Neural cell (in vitro differentiated cells): ENCODE data around the gene RFX3. TPM values are rescaled to one million over a fixed set of nuclear protein-coding genes. Genes with fewer than 3 reads are reported as not detected.

Source experiments
- H2AFZ ChIP-seq: fragments of 200-600, 300-800 bp; sonication (generic), shearing (Covaris generic); 2 replicates; pipeline ENCODE4 v1.6.0; 2014; ENCODE audit warnings: low read depth, mild to moderate bottlenecking, antibody characterized with exemption, low read length, moderate library complexity
- H3F3A ChIP-seq: fragments of 200-600 bp; shearing (Covaris generic); 2 replicates; pipeline ENCODE4 v1.6.1; 2016; ENCODE audit warnings: mild to moderate bottlenecking, moderate library complexity, mixed read lengths, antibody characterized with exemption, low read length; ENCODE audit not compliant: insufficient read depth, poor library complexity, severe bottlenecking
- H3K27ac ChIP-seq: fragments of 200-600, 300-800 bp; sonication (generic), shearing (Covaris generic); 2 replicates; pipeline ENCODE4 v1.5.1; 2014; ENCODE audit warnings: mild to moderate bottlenecking, low read length, moderate library complexity
- H3K27me3 ChIP-seq: fragments of 300-800, 200-600 bp; sonication (generic), shearing (Covaris generic); 2 replicates; pipeline ENCODE4 v1.6.0; 2014; ENCODE audit warnings: mild to moderate bottlenecking, low read depth, low read length, moderate library complexity; ENCODE audit not compliant: insufficient read depth
- H3K36me3 ChIP-seq: fragments of 300-800, 200-600 bp; sonication (generic), shearing (Covaris generic); 2 replicates; pipeline ENCODE4 v1.5.1; 2014; ENCODE audit warnings: mild to moderate bottlenecking, antibody characterized with exemption, low read length, moderate library complexity; ENCODE audit not compliant: insufficient read depth
- H3K4me2 ChIP-seq: fragments of 300-800, 200-600 bp; sonication (generic), shearing (Covaris generic); 2 replicates; pipeline ENCODE4 v1.6.0; 2014; ENCODE audit warnings: mild to moderate bottlenecking, low read length
- H3K4me3 ChIP-seq: fragments of 300-800, 200-600 bp; sonication (generic), shearing (Covaris generic); 2 replicates; pipeline ENCODE4 v1.5.1; 2014; ENCODE audit warnings: mild to moderate bottlenecking, low read length, moderate library complexity
- H3K79me2 ChIP-seq: fragments of 200-600 bp; shearing (Covaris generic); replicated peaks from 2 replicates; pipeline ENCODE4 v1.6.0; 2014; ENCODE audit warnings: mild to moderate bottlenecking, low read length, moderate library complexity; ENCODE audit not compliant: insufficient read depth
- H3K9ac ChIP-seq: fragments of 300-800, 200-600 bp; sonication (generic), shearing (Covaris generic); 2 replicates; pipeline ENCODE4 v1.6.1; 2016; ENCODE audit warnings: mild to moderate bottlenecking, low read length, mixed read lengths
- H3K9me2 ChIP-seq: fragments of 200-600 bp; shearing (Covaris generic); 2 replicates; pipeline ENCODE4 v1.6.1; 2016; ENCODE audit warnings: mild to moderate bottlenecking, low read length, mixed read lengths; ENCODE audit not compliant: insufficient read depth
- H3K9me3 ChIP-seq: fragments of 200-600, 300-800 bp; sonication (generic), shearing (Covaris generic); 2 replicates; pipeline ENCODE4 v1.6.1; 2016; ENCODE audit warnings: mild to moderate bottlenecking, mixed run types, low read length, moderate library complexity, mixed read lengths
- H4K20me1 ChIP-seq: fragments of 200-600 bp; shearing (Covaris generic); 2 replicates; pipeline ENCODE4 v1.6.1; 2016; ENCODE audit warnings: mild to moderate bottlenecking, mixed run types; ENCODE audit not compliant: insufficient read depth
- CTCF ChIP-seq: fragments of 450-650 bp; IDR thresholded peaks from 2 replicates; pipeline ENCODE4 v1.5.1; 2014; ENCODE audit warnings: antibody characterized with exemption, mild to moderate bottlenecking, moderate library complexity; ENCODE audit not compliant: poor library complexity, severe bottlenecking
- EP300 ChIP-seq: fragments of 450-650 bp; conservative IDR thresholded peaks from 2 replicates; pipeline ENCODE4 v1.6.1; 2014; ENCODE audit warnings: antibody characterized with exemption, mild to moderate bottlenecking, moderate library complexity; ENCODE audit not compliant: poor library complexity, severe bottlenecking
- EZH2 ChIP-seq: fragments of 200-600, 300-800 bp; shearing (Covaris generic), sonication (generic); IDR thresholded peaks from 2 replicates; pipeline ENCODE4 v1.6.1; 2014; ENCODE audit warnings: antibody characterized with exemption, low read length, borderline replicate concordance, mild to moderate bottlenecking; ENCODE audit not compliant: insufficient read depth, poor library complexity, severe bottlenecking
- MXI1 ChIP-seq: fragments of 450-650 bp; conservative IDR thresholded peaks from 2 replicates; pipeline ENCODE4 v1.6.1; 2014; ENCODE audit warnings: antibody characterized with exemption, mild to moderate bottlenecking; ENCODE audit not compliant: poor library complexity, severe bottlenecking
- POLR2AphosphoS5 ChIP-seq: IDR thresholded peaks from 2 replicates; pipeline ENCODE4 v1.6.1; 2012
- RAD21 ChIP-seq: fragments of 450-650 bp; conservative IDR thresholded peaks from 2 replicates; pipeline ENCODE4 v1.6.1; 2014; ENCODE audit warnings: antibody characterized with exemption, mild to moderate bottlenecking, moderate library complexity
- REST ChIP-seq: IDR thresholded peaks from 2 replicates; pipeline ENCODE4 v1.6.1; 2012; ENCODE audit warnings: borderline replicate concordance
- SMC3 ChIP-seq: fragments of 450-650 bp; conservative IDR thresholded peaks from 2 replicates; pipeline ENCODE4 v1.6.1; 2014; ENCODE audit warnings: antibody characterized with exemption, mild to moderate bottlenecking, moderate library complexity; ENCODE audit not compliant: poor library complexity
- TAF1 ChIP-seq: IDR thresholded peaks from 2 replicates; pipeline ENCODE4 v1.6.1; 2012; ENCODE audit warnings: low read depth
- polyA plus RNA-seq: library from polyadenylated mRNA; depleted of rRNA; stranded (reverse); fragments of >200 nt; gene quantifications from 2 replicates; pipeline ENCODE4 v1.2.3, GENCODE V29; 2014

RFX3 gene
- polyA plus RNA-seq, 1 donor from 2014 or later = 27.6 TPM

- H3K9me2 ChIP-seq = no peaks in the 10 kb centered on the region
- H4K20me1 ChIP-seq = no peaks in the 10 kb centered on the region
- H3K4me3 ChIP-seq = no peak overlapping the region
- no peaks in the 10 kb centered on the region for H3K27me3 ChIP-seq
- TF ChIP-seq MXI1 = no peak
- no peaks in the 10 kb centered on the region for H3K36me3 ChIP-seq
- H3K9me3 ChIP-seq = no peaks in the 10 kb centered on the region
- H3K79me2 ChIP-seq = peaks cover 13% of the 10 kb centered on the region
- no peak overlapping the region for H3K27ac ChIP-seq
- no peak overlapping the region for H3K9ac ChIP-seq
- H3F3A ChIP-seq = no peaks in the 10 kb centered on the region
- no peak overlapping the region for H2AFZ ChIP-seq
- no peak overlapping the region for H3K4me2 ChIP-seq
These were observed 92.7 kb downstream of the RFX3 start for GRCh38 chr9:3433066-3433465.

GRCh38 chr9:3431890-3432289 is 93.9 kb downstream of the RFX3 start:
- Histone ChIP-seq H4K20me1 (no peaks in the 10 kb centered on the region), H3K36me3 (no peaks in the 10 kb centered on the region), H3K27me3 (no peaks in the 10 kb centered on the region), H3K9ac (no peak overlapping the region), H3K9me3 (no peaks in the 10 kb centered on the region), H3F3A (no peaks in the 10 kb centered on the region), H3K9me2 (no peaks in the 10 kb centered on the region), H3K4me3 (no peak overlapping the region), H3K4me2 (no peak overlapping the region), H3K79me2 (peaks cover 13% of the 10 kb centered on the region), H3K27ac (no peak overlapping the region), H2AFZ (no peak overlapping the region)
- TF ChIP-seq SMC3 = no peak
- TF ChIP-seq TAF1 = no peak
- TF ChIP-seq EP300 = no peak
- TF ChIP-seq POLR2AphosphoS5 = no peak
- TF ChIP-seq EZH2 = no peak
- no peak for TF ChIP-seq MXI1
- TF ChIP-seq RAD21 = no peak
- no peak for TF ChIP-seq CTCF
- TF ChIP-seq REST = no peak

GRCh38 chr9:3419893-3420292 is 105.9 kb downstream of the RFX3 start:
- no peak overlapping the region for H3K27ac ChIP-seq

More at GRCh38 chr9:3419893-3420292, 105.9 kb downstream of the RFX3 start:
- no peaks in the 10 kb centered on the region for H3K36me3 ChIP-seq
- no peak overlapping the region for H3K9ac ChIP-seq
- no peaks in the 10 kb centered on the region for H3K9me2 ChIP-seq
- no peak overlapping the region for H2AFZ ChIP-seq
- TF ChIP-seq SMC3 (no peak), EZH2 (no peak), TAF1 (no peak), RAD21 (no peak), EP300 (no peak), CTCF (no peak), POLR2AphosphoS5 (no peak), MXI1 (no peak), REST (no peak)
- no peaks in the 10 kb centered on the region for H3K27me3 ChIP-seq
- H4K20me1 ChIP-seq = no peaks in the 10 kb centered on the region
- H3K4me3 ChIP-seq = no peak overlapping the region
- H3K9me3 ChIP-seq = no peaks in the 10 kb centered on the region
- H3K4me2 ChIP-seq = no peak overlapping the region
- no peaks in the 10 kb centered on the region for H3F3A ChIP-seq
- no peaks in the 10 kb centered on the region for H3K79me2 ChIP-seq
